ENCODE data around the gene CIAPIN1.
"Not testable (repeated sequence)": the region's sequence is repeated elsewhere in the genome, so short reads cannot be mapped to it uniquely, and the experiment has no call there.

CIAPIN1 gene

GRCh38 chr16:57476546-57477410 lies 29.6 kb upstream of the CIAPIN1 start:
- DNase-seq: no peak

GRCh38 chr16:57475711-57476339 lies 28.6 kb upstream of the CIAPIN1 start:
- peak; percentile 46 for DNase-seq

- no peak for DNase-seq
Measured at GRCh38 chr16:57474671-57475661, 27.8 kb upstream of the CIAPIN1 start.

GRCh38 chr16:57473906-57474305 lies 26.7 kb upstream of the CIAPIN1 start:
- DNase-seq: no peak

GRCh38 chr16:57473176-57473840 lies 26.1 kb upstream of the CIAPIN1 start:
- DNase-seq: no peak

GRCh38 chr16:57472665-57473060 lies 25.5 kb upstream of the CIAPIN1 start:
- no peak for DNase-seq

- DNase-seq: no peak
Measured at GRCh38 chr16:57471852-57472664, 24.9 kb upstream of the CIAPIN1 start.

- no peak for DNase-seq
Measured at GRCh38 chr16:57471209-57471608, 24.0 kb upstream of the CIAPIN1 start.

GRCh38 chr16:57470711-57471110 lies 23.5 kb upstream of the CIAPIN1 start:
- DNase-seq: no peak

GRCh38 chr16:57469917-57470470 lies 22.8 kb upstream of the CIAPIN1 start:
- DNase-seq: no peak

- DNase-seq: no peak
Measured at GRCh38 chr16:57469046-57469445, 21.9 kb upstream of the CIAPIN1 start.

GRCh38 chr16:57468346-57468745 lies 21.2 kb upstream of the CIAPIN1 start:
- no peak for DNase-seq

GRCh38 chr16:57464523-57464922 lies 17.3 kb upstream of the CIAPIN1 start:
- no peak for DNase-seq

- no peak for DNase-seq
Measured at GRCh38 chr16:57462978-57463362, 15.8 kb upstream of the CIAPIN1 start.

GRCh38 chr16:57462209-57462977 lies 15.2 kb upstream of the CIAPIN1 start, which contains the start of gene POLR2C:
Gene POLR2C (plus strand): TSS chr16:57462679. CDS start chr16:57462725, 46 bp downstream.
- peak; percentile 90 for DNase-seq

GRCh38 chr16:57452021-57452420 lies 4.8 kb upstream of the CIAPIN1 start:
- no peak for DNase-seq

GRCh38 chr16:57446531-57447185 lies 527 bp downstream of the CIAPIN1 start:
- no peak for DNase-seq

GRCh38 chr16:57445510-57445909 lies 1.7 kb downstream of the CIAPIN1 start:
- no peak for DNase-seq

- no peak for DNase-seq
Measured at GRCh38 chr16:57444711-57445110, 2.5 kb downstream of the CIAPIN1 start.

GRCh38 chr16:57440551-57440950 lies 6.6 kb downstream of the CIAPIN1 start:
- not testable (repeated sequence) for DNase-seq

Data from left hindlimb (tissue), 1 donor.